Testis (tissue), 2 donors: ENCODE results near the gene POLR1E.

Experiments used
- CTCF ChIP-seq, 3 experiments: fragments of 450-650 bp in 2 of 3; fragments of 200-600 bp in 1 of 3; sonication (generic) in 1 of 3; IDR thresholded peaks; one replicate each; pipeline ENCODE4 v1.5.1; 2016 to 2019; ENCODE audit warnings: antibody characterized with exemption in 3 of 3, mild to moderate bottlenecking in 2 of 3, moderate library complexity in 1 of 3
- POLR2A ChIP-seq: fragments of 450-650 bp; IDR thresholded peaks from one replicate; pipeline ENCODE4 v1.6.1; 2017; ENCODE audit warnings: antibody characterized with exemption, mild to moderate bottlenecking, moderate library complexity

- TF ChIP-seq CTCF (IDR thresholded peaks at IDR 0.05) (peak in 1 of 3 experiments; percentile 34), POLR2A (peak; percentile 19)
Observed at GRCh38 chr9:37465249-37466036, 20.3 kb upstream of the POLR1E start, which contains the start of gene ZBTB5.
